Psoas muscle (tissue), 8 donors: ENCODE results near the gene FUT2. TPM values are rescaled to one million over a fixed set of nuclear protein-coding genes. Genes with fewer than 3 reads are reported as not detected.
"Not testable (repeated sequence)": the region's sequence is repeated elsewhere in the genome, so short reads cannot be mapped to it uniquely, and the experiment has no call there.

Source experiments
- ATAC-seq, 4 donors: fragments of 200-7000 bp; cut with Tn5 transposase; one replicate each; pipeline ENCODE4 v1.9.1; 2020; ENCODE audit warnings: moderate library complexity in 3 of 4, mild to moderate bottlenecking in 2 of 4
- DNase-seq, 2 donors: peaks; one replicate each; pipeline ENCODE4 v3.0.0-alpha.2; 2020
- H3K27ac ChIP-seq: fragments of 200-600 bp; one replicate; pipeline ENCODE4 v1.8.0; 2022
- H3K27me3 ChIP-seq, 3 donors: fragments of 200-600 bp in 1 of 3; one replicate each; pipeline versions ENCODE4 v1.6.1 to v1.8.0; 2013 to 2022; ENCODE audit warnings: low read length in 2 of 3, mild to moderate bottlenecking in 2 of 3, moderate library complexity in 1 of 3; ENCODE audit not compliant: insufficient read depth in 3 of 3
- H3K36me3 ChIP-seq, 2 donors: fragments of 200-600 bp in 1 of 2; one replicate each; pipeline versions ENCODE4 v1.6.1 to v1.8.0; 2013 to 2022; ENCODE audit warnings: low read depth in 1 of 2, mild to moderate bottlenecking in 1 of 2, moderate library complexity in 1 of 2; ENCODE audit not compliant: insufficient read depth in 1 of 2
- H3K4me1 ChIP-seq: fragments of 200-600 bp; one replicate; pipeline ENCODE4 v1.8.0; 2022
- H3K4me3 ChIP-seq: fragments of 200-600 bp; one replicate; pipeline ENCODE4 v1.8.0; 2022; ENCODE audit warnings: mild to moderate bottlenecking
- H3K9me3 ChIP-seq: fragments of 200-600 bp; one replicate; pipeline ENCODE4 v1.8.0; 2022
- CTCF ChIP-seq: fragments of 200-600 bp; IDR thresholded peaks from one replicate; pipeline ENCODE4 v1.8.0; 2022; ENCODE audit warnings: antibody characterized with exemption
- WGBS, 3 donors: extraction: QIAGEN DNeasy Blood & Tissue Kit; methylation state at CpG; one replicate each; pipeline versions ENCODE4 v1.1.6 to v1.1.7; 2013; 5-methylcytosine and 5-hydroxymethylcytosine counted together
- intact Hi-C, 2 donors: fragments of 100-400 bp; cut with DNase I; formaldehyde crosslinking; loops; one replicate each; pipeline versions ENCODE4 v1.11.0 to v1.14.2; 2022
- polyA plus RNA-seq, 3 donors: library from polyadenylated mRNA; stranded (reverse); fragments of 200-250 nt; gene quantifications; one replicate each; pipeline ENCODE4 v1.2.3, GENCODE V29; 2013
- total RNA-seq, 4 donors: library from RNA; stranded (reverse); fragmentation: NEBNext Ultra II Directional in 2 of 4; extraction: Animal tissue kit (Norgen Biotek cat#: 25700) in 2 of 4; gene quantifications; one replicate each; pipeline versions ENCODE4 v1.2.1 to v1.2.4, GENCODE V29; 2021 to 2023
- donor health status: healthy with polysubstance abuse.
- donor health status: DM: no; HTN: no; CAD: no; lungs with moderate emphysema.
- donor health status: Bipolar disorder and iron deficiency.
- donor health status: healthy.
- donor health status: DM: yes; HTN: yes; CAD: no.
- donor health status: DM: no; HTN: no; CAD: no.
- donor health status: DM: no; HTN: no; CAD: no.
- donor health status: DM: yes; HTN: yes; CAD: no.

FUT2 gene
- total and polyA plus RNA-seq, 7 donors = not detected

GRCh38 chr19:48650974-48651682, 44.6 kb upstream of the FUT2 start:
- 89 to 90% (median 89%) methylated on average over 12 of the region's 12 CpGs for whole genome bisulfite sequencing, 3 donors
- H3K4me3 ChIP-seq = no peak overlapping the region
- intact Hi-C loops = loop anchor here in 1 of 2 donors (5.0 kb wide), 1 partner anchor 56 kb away; no protein-coding TSS in a partner anchor
- no peaks in the 10 kb centered on the region for H3K9me3 ChIP-seq
- no peak overlapping the region for H3K27ac ChIP-seq
- TF ChIP-seq CTCF = no peak
- no peak for ATAC-seq
- DNase-seq = no peak
- no peaks in the 10 kb centered on the region for H3K36me3 ChIP-seq
- H3K4me1 ChIP-seq = no peaks in the 10 kb centered on the region
- H3K27me3 ChIP-seq = no peaks in the 10 kb centered on the region

- no peak overlapping the region for H3K27ac ChIP-seq
- intact Hi-C loops = loop anchor here in 1 of 2 donors (5.0 kb wide), 1 partner anchor 56 kb away; no protein-coding TSS in a partner anchor
- 69 to 94% (median 88%) methylated on average over 5 of the region's 5 CpGs for WGBS, 3 donors
- DNase-seq (no peak), ATAC-seq (no peak)
- no peaks in the 10 kb centered on the region for H3K4me1 ChIP-seq
- no peaks in the 10 kb centered on the region for H3K9me3 ChIP-seq
- no peak overlapping the region for H3K4me3 ChIP-seq
- no peak for TF ChIP-seq CTCF
- H3K27me3 ChIP-seq = no peaks in the 10 kb centered on the region
- H3K36me3 ChIP-seq = no peaks in the 10 kb centered on the region
These were observed 44.1 kb upstream of the FUT2 start for GRCh38 chr19:48651683-48652048.

GRCh38 chr19:48654299-48655059, 41.3 kb upstream of the FUT2 start:
- intact Hi-C loops = loop anchor here in 1 of 2 donors (5.0 kb wide), 1 partner anchor 53 kb away; no protein-coding TSS in a partner anchor
- H3K27ac ChIP-seq = no peak overlapping the region
- H3K27me3 ChIP-seq = no peaks in the 10 kb centered on the region
- WGBS, 3 donors = 31 to 37% (median 32%) methylated on average over 11 of the region's 11 CpGs
- no peak for ATAC-seq
- H3K9me3 ChIP-seq = no peaks in the 10 kb centered on the region
- H3K36me3 ChIP-seq = no peaks in the 10 kb centered on the region
- no peak for TF ChIP-seq CTCF
- DNase-seq = no peak
- no peak overlapping the region for H3K4me3 ChIP-seq
- no peaks in the 10 kb centered on the region for H3K4me1 ChIP-seq

GRCh38 chr19:48656840-48657474, 38.8 kb upstream of the FUT2 start:
- Histone ChIP-seq H3K36me3 (no peaks in the 10 kb centered on the region), H3K4me3 (no peak overlapping the region), H3K27ac (no peak overlapping the region), H3K9me3 (no peaks in the 10 kb centered on the region), H3K27me3 (no peaks in the 10 kb centered on the region), H3K4me1 (no peaks in the 10 kb centered on the region)
- intact Hi-C loops = no loop called here
- WGBS, 3 donors = 48 to 55% (median 50%) methylated on average over 16 of the region's 16 CpGs
- DNase-seq (no peak), ATAC-seq (no peak)
- TF ChIP-seq CTCF = no peak

- DNase-seq, H3K4me1 ChIP-seq, H3K27me3 ChIP-seq, ATAC-seq, H3K36me3 ChIP-seq, H3K27ac ChIP-seq, intact Hi-C loops, H3K9me3 ChIP-seq, H3K4me3 ChIP-seq: not testable (repeated sequence)
- WGBS, 3 donors = 92 to 98% (median 97%) methylated on average over 5 of the region's 5 CpGs
These were observed 37.9 kb upstream of the FUT2 start for GRCh38 chr19:48657828-48658227.
